GM23338 (cell line): Measurements from ENCODE around the gene CD47. TPM values are rescaled to one million over a fixed set of nuclear protein-coding genes. Genes with fewer than 3 reads are reported as not detected.

Experiments used
- ATAC-seq: fragments of 200-7000 bp; cut with Tn5 transposase; 3 replicates; pipeline ENCODE4 v1.9.1; 2020
- DNase-seq: peaks from one replicate; pipeline ENCODE4 v3.0.0-alpha.2; 2015; ENCODE audit warnings: low spot score
- H2AFZ ChIP-seq: fragments of 200-600 bp; sonication (generic); 2 replicates; pipeline ENCODE4 v1.8.0; 2016; ENCODE audit warnings: antibody characterized with exemption, mild to moderate bottlenecking, moderate library complexity
- H3F3A ChIP-seq: fragments of 200-600 bp; sonication (generic); replicated peaks from 2 replicates; pipeline ENCODE4 v1.8.0; 2017; ENCODE audit warnings: antibody characterized with exemption, mixed run types, low read depth
- H3K27ac ChIP-seq: fragments of 200-600 bp; sonication (generic); 2 replicates; pipeline ENCODE4 v1.6.1; 2016; ENCODE audit warnings: low read depth
- H3K27me3 ChIP-seq: fragments of 200-600 bp; sonication (generic); 2 replicates; pipeline ENCODE4 v1.8.0; 2016; ENCODE audit warnings: mild to moderate bottlenecking, mixed run types, moderate library complexity; ENCODE audit not compliant: insufficient read depth
- H3K36me3 ChIP-seq: fragments of 200-600 bp; sonication (generic); 2 replicates; pipeline ENCODE4 v1.8.0; 2016; ENCODE audit warnings: mild to moderate bottlenecking; ENCODE audit not compliant: insufficient read depth
- H3K4me1 ChIP-seq: fragments of 200-600 bp; sonication (generic); 2 replicates; pipeline ENCODE4 v1.8.0; 2016; ENCODE audit warnings: mild to moderate bottlenecking, moderate library complexity; ENCODE audit not compliant: insufficient read depth
- H3K4me2 ChIP-seq: fragments of 200-600 bp; sonication (generic); 2 replicates; pipeline ENCODE4 v1.7.1; 2017; ENCODE audit warnings: mixed run types
- H3K4me3 ChIP-seq: fragments of 200-600 bp; sonication (generic); 2 replicates; pipeline ENCODE4 v1.6.1; 2016; ENCODE audit warnings: mixed run types
- H3K79me2 ChIP-seq: fragments of 200-600 bp; sonication (generic); replicated peaks from 2 replicates; pipeline ENCODE4 v1.8.0; 2017; ENCODE audit warnings: mild to moderate bottlenecking; ENCODE audit not compliant: insufficient read depth
- H3K9me2 ChIP-seq: fragments of 200-600 bp; sonication (generic); 2 replicates; pipeline ENCODE4 v1.8.0; 2017; ENCODE audit not compliant: insufficient read depth
- H4K20me1 ChIP-seq: fragments of 200-600 bp; sonication (generic); replicated peaks from 2 replicates; pipeline ENCODE4 v1.8.0; 2017; ENCODE audit warnings: mild to moderate bottlenecking; ENCODE audit not compliant: insufficient read depth
- H3K27ac Mint-ChIP-seq: 2 replicates; pipeline ENCODE4 v1.8.0; 2020; ENCODE audit warnings: inconsistent platforms, mild to moderate bottlenecking, moderate library complexity, mixed read lengths
- H3K27me3 Mint-ChIP-seq: 3 replicates; pipeline ENCODE4 v1.8.0; 2022; ENCODE audit warnings: low read depth, mild to moderate bottlenecking, moderate library complexity, mixed read lengths, inconsistent platforms; ENCODE audit not compliant: insufficient read depth, poor library complexity
- H3K36me3 Mint-ChIP-seq: 3 replicates; pipeline ENCODE4 v1.8.0; 2021; ENCODE audit warnings: low read depth, mild to moderate bottlenecking, inconsistent platforms, moderate library complexity, mixed read lengths
- H3K4me1 Mint-ChIP-seq: 3 replicates; pipeline ENCODE4 v1.8.0; 2020; ENCODE audit warnings: mild to moderate bottlenecking, inconsistent platforms, mixed read lengths
- H3K4me3 Mint-ChIP-seq: 3 replicates; pipeline ENCODE4 v1.8.0; 2021; ENCODE audit warnings: moderate library complexity, mild to moderate bottlenecking, inconsistent platforms, mixed read lengths
- H3K9me3 Mint-ChIP-seq: 3 replicates; pipeline ENCODE4 v1.8.0; 2020; ENCODE audit warnings: moderate library complexity, mild to moderate bottlenecking, inconsistent platforms, mixed read lengths
- ZNF114 ChIP-seq: fragments of 250-450 bp; sonication (Bioruptor Pico); IDR thresholded peaks from 2 replicates; pipeline ENCODE4 v1.5.0; 2020; ENCODE audit warnings: mild to moderate bottlenecking, moderate library complexity
- ZNF331 ChIP-seq: fragments of 250-450 bp; sonication (Bioruptor Pico); IDR thresholded peaks from 2 replicates; pipeline ENCODE4 v1.5.0; 2020; ENCODE audit warnings: low read depth, mild to moderate bottlenecking, moderate library complexity
- polyA plus RNA-seq: library from polyadenylated mRNA; unstranded; fragments of >200 nt; fragmentation: Nextera tagmentation; extraction: Ambion mirVana; gene quantifications from 2 replicates; pipeline ENCODE4 v1.2.1, GENCODE V29; 2016
- total RNA-seq: library from RNA; depleted of rRNA; stranded (reverse); fragments of >200 nt; shearing (Covaris generic); gene quantifications from 2 replicates; pipeline ENCODE4 v1.2.3, GENCODE V29; 2014
- TF ChIP-seq, protein P1 (sequence below): IDR thresholded peaks from one replicate; pipeline ENCODE4 v1.6.1; 2018; ENCODE audit warnings: antibody characterized with exemption; ENCODE audit not compliant: unreplicated experiment
- TF ChIP-seq, protein P2 (sequence below): IDR thresholded peaks from 2 replicates; pipeline ENCODE4 v1.6.1; 2016; ENCODE audit warnings: antibody characterized with exemption
- TF ChIP-seq, protein P3 (sequence below): fragments of 250-450 bp; sonication (Bioruptor Pico); IDR thresholded peaks from 2 replicates; pipeline ENCODE4 v1.5.0; 2020; ENCODE audit warnings: mild to moderate bottlenecking, moderate library complexity

CD47 gene
- total and polyA plus RNA-seq, 2 experiments from 2014 or later: 22.1 to 26.9 TPM

DNA sequence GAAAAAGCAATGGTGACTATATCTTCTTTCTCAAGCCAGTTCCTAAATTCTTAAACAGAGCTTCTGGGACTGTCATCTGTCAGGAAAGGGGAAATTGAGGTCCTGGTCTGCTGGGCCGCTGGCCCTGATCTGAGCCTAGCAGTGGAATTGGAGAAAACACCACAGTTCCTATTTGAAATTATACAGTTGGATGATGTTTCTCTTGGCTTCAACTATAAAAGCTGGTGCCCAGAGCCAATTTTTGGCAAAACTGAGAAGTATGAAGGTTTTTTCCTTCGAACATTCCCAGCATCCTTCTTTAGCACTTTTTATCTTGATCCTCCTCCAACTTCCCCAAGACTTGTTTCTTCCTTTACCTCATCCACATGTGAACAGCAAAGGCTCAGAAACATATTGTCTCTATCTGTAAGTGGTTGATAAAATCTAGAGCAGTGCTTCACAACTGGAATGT is 83.9 kb downstream of the CD47 start:
- TF ChIP-seq, protein P1, sequence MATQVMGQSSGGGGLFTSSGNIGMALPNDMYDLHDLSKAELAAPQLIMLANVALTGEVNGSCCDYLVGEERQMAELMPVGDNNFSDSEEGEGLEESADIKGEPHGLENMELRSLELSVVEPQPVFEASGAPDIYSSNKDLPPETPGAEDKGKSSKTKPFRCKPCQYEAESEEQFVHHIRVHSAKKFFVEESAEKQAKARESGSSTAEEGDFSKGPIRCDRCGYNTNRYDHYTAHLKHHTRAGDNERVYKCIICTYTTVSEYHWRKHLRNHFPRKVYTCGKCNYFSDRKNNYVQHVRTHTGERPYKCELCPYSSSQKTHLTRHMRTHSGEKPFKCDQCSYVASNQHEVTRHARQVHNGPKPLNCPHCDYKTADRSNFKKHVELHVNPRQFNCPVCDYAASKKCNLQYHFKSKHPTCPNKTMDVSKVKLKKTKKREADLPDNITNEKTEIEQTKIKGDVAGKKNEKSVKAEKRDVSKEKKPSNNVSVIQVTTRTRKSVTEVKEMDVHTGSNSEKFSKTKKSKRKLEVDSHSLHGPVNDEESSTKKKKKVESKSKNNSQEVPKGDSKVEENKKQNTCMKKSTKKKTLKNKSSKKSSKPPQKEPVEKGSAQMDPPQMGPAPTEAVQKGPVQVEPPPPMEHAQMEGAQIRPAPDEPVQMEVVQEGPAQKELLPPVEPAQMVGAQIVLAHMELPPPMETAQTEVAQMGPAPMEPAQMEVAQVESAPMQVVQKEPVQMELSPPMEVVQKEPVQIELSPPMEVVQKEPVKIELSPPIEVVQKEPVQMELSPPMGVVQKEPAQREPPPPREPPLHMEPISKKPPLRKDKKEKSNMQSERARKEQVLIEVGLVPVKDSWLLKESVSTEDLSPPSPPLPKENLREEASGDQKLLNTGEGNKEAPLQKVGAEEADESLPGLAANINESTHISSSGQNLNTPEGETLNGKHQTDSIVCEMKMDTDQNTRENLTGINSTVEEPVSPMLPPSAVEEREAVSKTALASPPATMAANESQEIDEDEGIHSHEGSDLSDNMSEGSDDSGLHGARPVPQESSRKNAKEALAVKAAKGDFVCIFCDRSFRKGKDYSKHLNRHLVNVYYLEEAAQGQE: no peak
- TF ChIP-seq, protein P2, sequence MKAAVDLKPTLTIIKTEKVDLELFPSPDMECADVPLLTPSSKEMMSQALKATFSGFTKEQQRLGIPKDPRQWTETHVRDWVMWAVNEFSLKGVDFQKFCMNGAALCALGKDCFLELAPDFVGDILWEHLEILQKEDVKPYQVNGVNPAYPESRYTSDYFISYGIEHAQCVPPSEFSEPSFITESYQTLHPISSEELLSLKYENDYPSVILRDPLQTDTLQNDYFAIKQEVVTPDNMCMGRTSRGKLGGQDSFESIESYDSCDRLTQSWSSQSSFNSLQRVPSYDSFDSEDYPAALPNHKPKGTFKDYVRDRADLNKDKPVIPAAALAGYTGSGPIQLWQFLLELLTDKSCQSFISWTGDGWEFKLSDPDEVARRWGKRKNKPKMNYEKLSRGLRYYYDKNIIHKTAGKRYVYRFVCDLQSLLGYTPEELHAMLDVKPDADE: no peak
- TF ChIP-seq, protein P3, sequence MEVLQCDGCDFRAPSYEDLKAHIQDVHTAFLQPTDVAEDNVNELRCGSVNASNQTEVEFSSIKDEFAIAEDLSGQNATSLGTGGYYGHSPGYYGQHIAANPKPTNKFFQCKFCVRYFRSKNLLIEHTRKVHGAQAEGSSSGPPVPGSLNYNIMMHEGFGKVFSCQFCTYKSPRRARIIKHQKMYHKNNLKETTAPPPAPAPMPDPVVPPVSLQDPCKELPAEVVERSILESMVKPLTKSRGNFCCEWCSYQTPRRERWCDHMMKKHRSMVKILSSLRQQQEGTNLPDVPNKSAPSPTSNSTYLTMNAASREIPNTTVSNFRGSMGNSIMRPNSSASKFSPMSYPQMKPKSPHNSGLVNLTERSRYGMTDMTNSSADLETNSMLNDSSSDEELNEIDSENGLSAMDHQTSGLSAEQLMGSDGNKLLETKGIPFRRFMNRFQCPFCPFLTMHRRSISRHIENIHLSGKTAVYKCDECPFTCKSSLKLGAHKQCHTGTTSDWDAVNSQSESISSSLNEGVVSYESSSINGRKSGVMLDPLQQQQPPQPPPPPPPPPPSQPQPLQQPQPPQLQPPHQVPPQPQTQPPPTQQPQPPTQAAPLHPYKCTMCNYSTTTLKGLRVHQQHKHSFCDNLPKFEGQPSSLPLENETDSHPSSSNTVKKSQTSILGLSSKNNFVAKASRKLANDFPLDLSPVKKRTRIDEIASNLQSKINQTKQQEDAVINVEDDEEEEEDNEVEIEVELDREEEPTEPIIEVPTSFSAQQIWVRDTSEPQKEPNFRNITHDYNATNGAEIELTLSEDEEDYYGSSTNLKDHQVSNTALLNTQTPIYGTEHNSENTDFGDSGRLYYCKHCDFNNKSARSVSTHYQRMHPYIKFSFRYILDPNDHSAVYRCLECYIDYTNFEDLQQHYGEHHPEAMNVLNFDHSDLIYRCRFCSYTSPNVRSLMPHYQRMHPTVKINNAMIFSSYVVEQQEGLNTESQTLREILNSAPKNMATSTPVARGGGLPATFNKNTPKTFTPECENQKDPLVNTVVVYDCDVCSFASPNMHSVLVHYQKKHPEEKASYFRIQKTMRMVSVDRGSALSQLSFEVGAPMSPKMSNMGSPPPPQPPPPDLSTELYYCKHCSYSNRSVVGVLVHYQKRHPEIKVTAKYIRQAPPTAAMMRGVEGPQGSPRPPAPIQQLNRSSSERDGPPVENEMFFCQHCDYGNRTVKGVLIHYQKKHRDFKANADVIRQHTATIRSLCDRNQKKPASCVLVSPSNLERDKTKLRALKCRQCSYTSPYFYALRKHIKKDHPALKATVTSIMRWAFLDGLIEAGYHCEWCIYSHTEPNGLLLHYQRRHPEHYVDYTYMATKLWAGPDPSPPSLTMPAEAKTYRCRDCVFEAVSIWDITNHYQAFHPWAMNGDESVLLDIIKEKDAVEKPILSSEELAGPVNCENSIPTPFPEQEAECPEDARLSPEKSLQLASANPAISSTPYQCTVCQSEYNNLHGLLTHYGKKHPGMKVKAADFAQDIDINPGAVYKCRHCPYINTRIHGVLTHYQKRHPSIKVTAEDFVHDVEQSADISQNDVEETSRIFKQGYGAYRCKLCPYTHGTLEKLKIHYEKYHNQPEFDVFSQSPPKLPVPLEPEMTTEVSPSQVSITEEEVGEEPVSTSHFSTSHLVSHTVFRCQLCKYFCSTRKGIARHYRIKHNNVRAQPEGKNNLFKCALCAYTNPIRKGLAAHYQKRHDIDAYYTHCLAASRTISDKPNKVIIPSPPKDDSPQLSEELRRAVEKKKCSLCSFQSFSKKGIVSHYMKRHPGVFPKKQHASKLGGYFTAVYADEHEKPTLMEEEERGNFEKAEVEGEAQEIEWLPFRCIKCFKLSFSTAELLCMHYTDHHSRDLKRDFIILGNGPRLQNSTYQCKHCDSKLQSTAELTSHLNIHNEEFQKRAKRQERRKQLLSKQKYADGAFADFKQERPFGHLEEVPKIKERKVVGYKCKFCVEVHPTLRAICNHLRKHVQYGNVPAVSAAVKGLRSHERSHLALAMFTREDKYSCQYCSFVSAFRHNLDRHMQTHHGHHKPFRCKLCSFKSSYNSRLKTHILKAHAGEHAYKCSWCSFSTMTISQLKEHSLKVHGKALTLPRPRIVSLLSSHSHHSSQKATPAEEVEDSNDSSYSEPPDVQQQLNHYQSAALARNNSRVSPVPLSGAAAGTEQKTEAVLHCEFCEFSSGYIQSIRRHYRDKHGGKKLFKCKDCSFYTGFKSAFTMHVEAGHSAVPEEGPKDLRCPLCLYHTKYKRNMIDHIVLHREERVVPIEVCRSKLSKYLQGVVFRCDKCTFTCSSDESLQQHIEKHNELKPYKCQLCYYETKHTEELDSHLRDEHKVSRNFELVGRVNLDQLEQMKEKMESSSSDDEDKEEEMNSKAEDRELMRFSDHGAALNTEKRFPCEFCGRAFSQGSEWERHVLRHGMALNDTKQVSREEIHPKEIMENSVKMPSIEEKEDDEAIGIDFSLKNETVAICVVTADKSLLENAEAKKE (CRISPR knock-in tag): no peak
- no peak for TF ChIP-seq ZNF331 (CRISPR knock-in tag)
- no peak for TF ChIP-seq ZNF114 (CRISPR knock-in tag)
- no peak overlapping the region for H3K4me2 ChIP-seq
- no peak for DNase-seq

More for the DNA sequence above, 83.9 kb downstream of the CD47 start:
- no peaks in the 10 kb centered on the region for H3K79me2 ChIP-seq
- H3K4me3 Mint-ChIP-seq: no peak overlapping the region
- H3K36me3 ChIP-seq: no peaks in the 10 kb centered on the region
- no peak overlapping the region for H3K4me3 ChIP-seq
- H3K36me3 Mint-ChIP-seq: no peaks in the 10 kb centered on the region
- peaks cover 2% of the 10 kb centered on the region for H3K27me3 Mint-ChIP-seq
- no peaks in the 10 kb centered on the region for H3K9me3 Mint-ChIP-seq
- H3F3A ChIP-seq: no peaks in the 10 kb centered on the region
- no peaks in the 10 kb centered on the region; the same call in 2 of the 3 replicates for H3K4me1 Mint-ChIP-seq
- no peaks in the 10 kb centered on the region for H3K4me1 ChIP-seq
- no peak overlapping the region for H3K27ac Mint-ChIP-seq
- ATAC-seq: no peak
- no peaks in the 10 kb centered on the region for H3K9me2 ChIP-seq
- H2AFZ ChIP-seq: no peak overlapping the region
- no peak overlapping the region for H3K27ac ChIP-seq
- H3K27me3 ChIP-seq: no peaks in the 10 kb centered on the region
- no peaks in the 10 kb centered on the region for H4K20me1 ChIP-seq
